ENCODE results near the gene ZBTB11. TPM values are rescaled to one million over a fixed set of nuclear protein-coding genes. Genes with fewer than 3 reads are reported as not detected.

The ZBTB11 gene
- polyA plus RNA-seq, 1 of the 3 experiments (the other 2 are of a cell fraction), result 4.9 TPM

- Histone ChIP-seq H3K9me2 (no peaks in the 10 kb centered on the region), H3K9me3 (no peaks in the 10 kb centered on the region), H3K4me1 (ENCODE audit: control insufficient read depth in 1 of 2, insufficient read depth in 2 of 2, low read depth in 1 of 2, low read length in 1 of 2) (no peaks in the 10 kb centered on the region; a peak in 1 of 4 replicates), H2AFZ (ENCODE audit: low read depth) (no peak overlapping the region), H3K27me3 (ENCODE audit: insufficient read depth) (no peaks in the 10 kb centered on the region), H4K20me1 (ENCODE audit: insufficient read depth) (no peaks in the 10 kb centered on the region), H3K9ac (no peak overlapping the region), H3K4me3 (ENCODE audit: low read depth in 2 of 2, low read length in 1 of 2) (no peak overlapping the region), H3F3A (replicated peaks; ENCODE audit: insufficient read depth) (peaks cover 4% of the 10 kb centered on the region), H3K36me3 (replicated peaks in 1 of 2; ENCODE audit: control insufficient read depth in 1 of 2, insufficient read depth in 2 of 2, low read length in 1 of 2) (no peaks in the 10 kb centered on the region), H3K4me2 (no peak overlapping the region), H3K27ac (ENCODE audit: low read depth in 2 of 2, low read length in 1 of 2) (no peak overlapping the region), H3K79me2 (ENCODE audit: insufficient read depth) (no peaks in the 10 kb centered on the region)
- POLR2A ChIA-PET, result no interaction called here
- TF ChIP-seq RAD21 (IDR thresholded peaks at IDR 0.05; ENCODE audit: low read length) (no peak), RFX5 (IDR thresholded peaks at IDR 0.05; ENCODE audit: low read length) (no peak), EP300 (IDR thresholded peaks at IDR 0.05; ENCODE audit: borderline replicate concordance in 1 of 2, low read depth in 1 of 2, low read length in 1 of 2) (no peak), CHD2 (IDR thresholded peaks at IDR 0.05; ENCODE audit: low read length, partially characterized antibody) (no peak), TCF12 (IDR thresholded peaks at IDR 0.05) (no peak), NRF1 (IDR thresholded peaks at IDR 0.05; ENCODE audit: low read depth, low read length) (no peak), TEAD4 (IDR thresholded peaks at IDR 0.05; ENCODE audit: borderline replicate concordance, insufficient read depth) (no peak), SMC3 (IDR thresholded peaks at IDR 0.05; ENCODE audit: low read depth, low read length) (no peak), FOXM1 (IDR thresholded peaks at IDR 0.05; ENCODE audit: low read depth) (no peak), GATA2 (CRISPR knock-in tag; IDR thresholded peaks at IDR 0.05) (no peak), PBX3 (IDR thresholded peaks at IDR 0.05) (no peak), FOSL2 (IDR thresholded peaks at IDR 0.05; ENCODE audit: borderline replicate concordance, low read depth) (no peak), POLR2AphosphoS5 (IDR thresholded peaks at IDR 0.05; ENCODE audit: low read depth, low read length) (no peak), REST (IDR thresholded peaks at IDR 0.05; ENCODE audit: low read depth, low read length) (no peak)
- no peak for DNase-seq
- 77% methylated on average over 9 of the region's 9 CpGs for WGBS (ENCODE audit: low lambda C conversion rate)
- CTCF ChIA-PET, result interaction anchor here (1.3 kb wide), 1 partner anchor 28 kb away, joined by 3 read pairs; no protein-coding TSS in a partner anchor
These were observed 41.6 kb downstream of the ZBTB11 start for GRCh38 chr3:101635345-101635744.
